ENCODE measurements around the gene CLEC9A. TPM values are rescaled to one million over a fixed set of nuclear protein-coding genes. Genes with fewer than 3 reads are reported as not detected.

Gene CLEC9A
- total RNA-seq, 4 donors from 2014 or later, result not detected

GRCh38 chr12:10001171-10001776, 29.2 kb upstream of the CLEC9A start:
- Histone ChIP-seq H3K36me3 (no peaks in the 10 kb centered on the region), H3K27ac (no peak overlapping the region), H3K4me3 (no peak overlapping the region), H3K27me3 (no peaks in the 10 kb centered on the region), H3K4me1 (no peaks in the 10 kb centered on the region), H3K9me3 (no peaks in the 10 kb centered on the region)
- TF ChIP-seq POLR2A (IDR thresholded peaks at IDR 0.05) (no peak), CTCF (IDR thresholded peaks at IDR 0.05 in 4 of 5, conservative IDR thresholded peaks at IDR 0.05 in 1 of 5) (no peak)
- intact Hi-C loops (cut with DNase I; ENCODE audit: low total_unique reads) (no loop called here), in situ Hi-C loops (cut with MboI; ENCODE audit: low sequenced_read_pairs in 4 of 4) (no loop called here)
- ATAC-seq (no peak), DNase-seq (no peak)

- no peak for ATAC-seq
- in situ Hi-C loops (cut with MboI; ENCODE audit: low sequenced_read_pairs in 4 of 4), result no loop called here
Observed at GRCh38 chr12:10012630-10013330, 17.7 kb upstream of the CLEC9A start.

GRCh38 chr12:10015450-10015849, 15.0 kb upstream of the CLEC9A start:
- intact Hi-C loops (cut with DNase I; ENCODE audit: low total_unique reads) (no loop called here), in situ Hi-C loops (cut with MboI; ENCODE audit: low sequenced_read_pairs in 4 of 4) (no loop called here)
- no peaks in the 10 kb centered on the region for H3K4me1 ChIP-seq
- no peak overlapping the region for H3K27ac ChIP-seq
- DNase-seq (no peak), ATAC-seq (no peak)
- H3K4me3 ChIP-seq, result no peak overlapping the region
- H3K36me3 ChIP-seq, result no peaks in the 10 kb centered on the region
- no peaks in the 10 kb centered on the region for H3K9me3 ChIP-seq
- H3K27me3 ChIP-seq, result no peaks in the 10 kb centered on the region
- TF ChIP-seq POLR2A (IDR thresholded peaks at IDR 0.05), result no peak
- no peak for TF ChIP-seq CTCF (IDR thresholded peaks at IDR 0.05 in 4 of 5, conservative IDR thresholded peaks at IDR 0.05 in 1 of 5)

More at GRCh38 chr12:10012630-10013330, 17.7 kb upstream of the CLEC9A start:
- Histone ChIP-seq H3K9me3 (no peaks in the 10 kb centered on the region), H3K4me3 (no peak overlapping the region), H3K27ac (no peak overlapping the region), H3K36me3 (no peaks in the 10 kb centered on the region), H3K27me3 (no peaks in the 10 kb centered on the region), H3K4me1 (no peaks in the 10 kb centered on the region)
- intact Hi-C loops (cut with DNase I; ENCODE audit: low total_unique reads), result no loop called here
- no peak for DNase-seq
- no peak for TF ChIP-seq CTCF (IDR thresholded peaks at IDR 0.05 in 4 of 5, conservative IDR thresholded peaks at IDR 0.05 in 1 of 5)
- no peak for TF ChIP-seq POLR2A (IDR thresholded peaks at IDR 0.05)

GRCh38 chr12:10016881-10017280, 13.6 kb upstream of the CLEC9A start:
- Histone ChIP-seq H3K4me1 (no peaks in the 10 kb centered on the region), H3K4me3 (no peak overlapping the region), H3K36me3 (no peaks in the 10 kb centered on the region), H3K9me3 (no peaks in the 10 kb centered on the region), H3K27ac (no peak overlapping the region), H3K27me3 (no peaks in the 10 kb centered on the region)
- ATAC-seq (no peak), DNase-seq (no peak)
- no peak for TF ChIP-seq POLR2A (IDR thresholded peaks at IDR 0.05)
- no peak for TF ChIP-seq CTCF (IDR thresholded peaks at IDR 0.05 in 4 of 5, conservative IDR thresholded peaks at IDR 0.05 in 1 of 5)
- in situ Hi-C loops (cut with MboI; ENCODE audit: low sequenced_read_pairs in 4 of 4) (no loop called here), intact Hi-C loops (cut with DNase I; ENCODE audit: low total_unique reads) (no loop called here)

All from gastrocnemius medialis (tissue), 4 donors.